Prostate gland (tissue), 2 donors: ENCODE data around the gene CSNK2A1.

Experiments used
- POLR2A ChIP-seq: fragments of 450-650 bp; IDR thresholded peaks from one replicate; pipeline ENCODE4 v1.6.1; 2016; ENCODE audit warnings: antibody characterized with exemption, mild to moderate bottlenecking
- TF ChIP-seq, protein P1 (sequence below), 4 experiments: fragments of 200-600 bp in 2 of 4; fragments of 450-650 bp in 2 of 4; sonication (generic) in 2 of 4; IDR thresholded peaks; 1 replicate in 3 of 4; 2 replicates in 1 of 4; pipeline ENCODE4 v1.5.1; 2016 to 2019; ENCODE audit warnings: antibody characterized with exemption in 4 of 4, mild to moderate bottlenecking in 2 of 4, moderate library complexity in 2 of 4

- TF ChIP-seq POLR2A: no peak
- TF ChIP-seq, protein P1, sequence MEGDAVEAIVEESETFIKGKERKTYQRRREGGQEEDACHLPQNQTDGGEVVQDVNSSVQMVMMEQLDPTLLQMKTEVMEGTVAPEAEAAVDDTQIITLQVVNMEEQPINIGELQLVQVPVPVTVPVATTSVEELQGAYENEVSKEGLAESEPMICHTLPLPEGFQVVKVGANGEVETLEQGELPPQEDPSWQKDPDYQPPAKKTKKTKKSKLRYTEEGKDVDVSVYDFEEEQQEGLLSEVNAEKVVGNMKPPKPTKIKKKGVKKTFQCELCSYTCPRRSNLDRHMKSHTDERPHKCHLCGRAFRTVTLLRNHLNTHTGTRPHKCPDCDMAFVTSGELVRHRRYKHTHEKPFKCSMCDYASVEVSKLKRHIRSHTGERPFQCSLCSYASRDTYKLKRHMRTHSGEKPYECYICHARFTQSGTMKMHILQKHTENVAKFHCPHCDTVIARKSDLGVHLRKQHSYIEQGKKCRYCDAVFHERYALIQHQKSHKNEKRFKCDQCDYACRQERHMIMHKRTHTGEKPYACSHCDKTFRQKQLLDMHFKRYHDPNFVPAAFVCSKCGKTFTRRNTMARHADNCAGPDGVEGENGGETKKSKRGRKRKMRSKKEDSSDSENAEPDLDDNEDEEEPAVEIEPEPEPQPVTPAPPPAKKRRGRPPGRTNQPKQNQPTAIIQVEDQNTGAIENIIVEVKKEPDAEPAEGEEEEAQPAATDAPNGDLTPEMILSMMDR (IDR thresholded peaks at IDR 0.05): no peak
These were observed 88.6 kb downstream of the CSNK2A1 start for GRCh38 chr20:454951-455350.
